B cell (primary cell): Measurements from ENCODE around the gene GIPC3.

Experiments
- CTCF ChIP-seq: fragments of 200-600 bp; IDR thresholded peaks from one replicate; pipeline ENCODE4 v1.8.0; 2022; ENCODE audit warnings: antibody characterized with exemption, mild to moderate bottlenecking
- EZH2 ChIP-seq: IDR thresholded peaks from 2 replicates; pipeline ENCODE4 v1.6.1; 2012; ENCODE audit warnings: borderline replicate concordance, low read depth, mild to moderate bottlenecking, moderate library complexity, low read length; ENCODE audit not compliant: insufficient read depth, poor library complexity, severe bottlenecking

GRCh38 chr19:3536429-3537100, 48.7 kb upstream of the GIPC3 start:
- TF ChIP-seq CTCF, result no peak
- no peak for TF ChIP-seq EZH2
